Measurements from ENCODE around the gene THOC5.
"Not testable (repeated sequence)": the region's sequence is repeated elsewhere in the genome, so short reads cannot be mapped to it uniquely, and the experiment has no call there.

The THOC5 gene

GRCh38 chr22:29570456-29570855, 16.9 kb upstream of the THOC5 start:
- TF ChIP-seq CTCF (IDR thresholded peaks at IDR 0.05; ENCODE audit: low read depth, low read length): no peak
- no peak overlapping the region for H3K4me3 ChIP-seq (ENCODE audit: low read depth, low read length)

- TF ChIP-seq CTCF (IDR thresholded peaks at IDR 0.05; ENCODE audit: low read depth, low read length): no peak
- no peak overlapping the region for H3K4me3 ChIP-seq (ENCODE audit: low read depth, low read length)
Observed at GRCh38 chr22:29569011-29569678, 15.6 kb upstream of the THOC5 start.

GRCh38 chr22:29567338-29567737, 13.8 kb upstream of the THOC5 start:
- TF ChIP-seq CTCF (IDR thresholded peaks at IDR 0.05; ENCODE audit: low read depth, low read length): no peak
- H3K4me3 ChIP-seq (ENCODE audit: low read depth, low read length): no peak overlapping the region

GRCh38 chr22:29566513-29566912, 13.0 kb upstream of the THOC5 start:
- not testable (repeated sequence) for H3K4me3 ChIP-seq (ENCODE audit: low read depth, low read length)

GRCh38 chr22:29563652-29564460, 10.3 kb upstream of the THOC5 start:
- H3K4me3 ChIP-seq (ENCODE audit: low read depth, low read length): no peak overlapping the region
- no peak for TF ChIP-seq CTCF (IDR thresholded peaks at IDR 0.05; ENCODE audit: low read depth, low read length)

GRCh38 chr22:29559853-29560252, 6.3 kb upstream of the THOC5 start:
- TF ChIP-seq CTCF (IDR thresholded peaks at IDR 0.05; ENCODE audit: low read depth, low read length): no peak
- H3K4me3 ChIP-seq (ENCODE audit: low read depth, low read length): no peak overlapping the region

- no peak overlapping the region for H3K4me3 ChIP-seq (ENCODE audit: low read depth, low read length)
- TF ChIP-seq CTCF (IDR thresholded peaks at IDR 0.05; ENCODE audit: low read depth, low read length): no peak
Observed at GRCh38 chr22:29559030-29559429, 5.5 kb upstream of the THOC5 start.
